GM11168 (cell line): Measurements from ENCODE around the gene FGFBP3.

Source experiments
- in situ Hi-C: fragments of 300-500 bp; cut with MboI; formaldehyde crosslinking; loops from one replicate; pipeline ENCODE4 v1.12.0; 2022; ENCODE audit warnings: low sequenced_read_pairs; ENCODE audit not compliant: unreplicated experiment

The FGFBP3 gene

DNA sequence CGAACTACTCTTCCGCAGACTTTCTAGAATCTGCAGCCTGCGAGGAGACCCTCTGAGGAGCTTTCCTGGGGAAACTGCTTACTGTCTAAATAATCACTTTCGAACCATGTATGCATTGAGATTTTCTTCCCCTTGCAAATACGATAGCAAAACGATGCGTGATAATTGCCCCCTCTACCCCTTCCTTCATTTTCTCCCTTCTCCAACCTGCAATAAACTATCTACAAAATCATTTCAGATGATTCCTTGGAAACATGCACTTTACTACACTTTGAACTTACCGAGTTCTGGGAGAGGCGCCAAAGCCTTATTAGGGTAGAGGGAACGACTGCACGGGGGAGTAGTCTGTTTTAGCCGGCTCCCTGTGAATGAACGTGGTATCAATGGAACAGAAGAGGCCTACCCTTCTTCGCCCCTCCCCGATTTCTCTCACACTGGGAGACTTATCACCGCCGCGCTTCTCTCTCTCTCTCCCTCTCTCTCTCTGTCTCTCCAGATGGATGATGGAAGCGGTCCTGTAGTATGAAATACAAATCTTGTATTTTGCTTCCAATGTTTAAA is at the start of gene FGFBP3:
Gene FGFBP3, minus strand, starts transcription at position 370 of the 561 bp plus-strand sequence. CDS start 517 bp downstream, outside the sequence.
- in situ Hi-C loops: loop anchor here (10.0 kb wide), 1 partner anchor 144 kb away; no protein-coding TSS in a partner anchor

- in situ Hi-C loops: no loop called here
Measured at GRCh38 chr10:91957091-91957490, 47.8 kb upstream of the FGFBP3 start.

- in situ Hi-C loops: no loop called here
Measured at GRCh38 chr10:91955114-91955513, 45.8 kb upstream of the FGFBP3 start.

- in situ Hi-C loops: no loop called here
Measured at GRCh38 chr10:91953600-91954160, 44.4 kb upstream of the FGFBP3 start.

DNA sequence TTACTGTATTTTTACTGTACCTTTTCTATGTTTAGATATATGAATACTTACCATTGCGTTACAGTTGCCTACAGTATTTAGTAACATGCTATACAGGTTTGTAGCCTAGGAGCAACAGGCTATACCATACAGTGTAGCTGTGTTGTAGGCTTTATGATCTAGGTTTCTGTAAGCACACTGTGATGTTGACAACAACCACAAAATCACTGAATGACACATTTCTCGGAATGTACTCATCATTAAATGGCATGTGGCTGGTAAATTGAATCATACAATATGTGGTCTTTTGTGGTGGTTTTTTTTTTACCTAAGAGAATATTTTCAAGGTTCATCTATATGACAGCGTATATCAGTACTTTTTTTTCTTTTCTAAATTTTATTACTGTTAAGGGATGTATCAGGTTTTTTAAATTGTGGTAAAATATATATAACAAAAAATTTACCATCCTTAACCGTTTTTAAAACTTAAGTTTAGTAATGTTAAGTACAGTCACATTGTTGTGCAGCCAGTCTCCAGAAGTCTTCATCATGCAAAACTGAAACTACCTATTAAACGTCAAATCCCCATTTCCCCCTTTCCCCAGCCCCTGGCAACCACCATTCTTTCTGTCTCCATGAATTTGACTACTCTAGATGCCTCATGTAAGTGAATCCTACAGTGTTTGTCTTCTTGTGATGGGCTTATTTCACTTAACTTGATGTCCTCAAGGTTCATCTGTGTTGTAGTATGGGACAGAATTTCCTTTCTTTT is 35.8 kb upstream of the FGFBP3 start:
- in situ Hi-C loops: no loop called here

DNA sequence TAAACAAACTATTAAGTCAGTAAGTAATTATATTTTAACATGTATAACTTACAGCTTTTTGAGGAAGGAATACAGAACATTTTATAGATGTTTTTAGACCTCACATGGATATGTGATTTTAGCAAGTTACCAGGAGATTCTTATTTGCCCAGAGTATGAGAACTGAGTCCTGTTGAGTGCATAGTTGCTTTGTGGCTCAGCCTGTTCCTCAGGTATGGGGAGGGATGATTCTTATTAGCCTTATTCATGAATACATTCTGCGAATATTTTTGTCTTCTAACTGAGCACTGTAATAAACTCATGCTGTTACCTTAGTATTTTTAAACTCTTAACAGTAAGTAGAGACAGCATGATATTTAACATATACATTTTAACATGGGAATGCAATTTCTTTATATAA is 32.1 kb upstream of the FGFBP3 start:
- in situ Hi-C loops: no loop called here

- in situ Hi-C loops: no loop called here
Measured at GRCh38 chr10:91939653-91940052, 30.4 kb upstream of the FGFBP3 start.

- in situ Hi-C loops: no loop called here
Measured at GRCh38 chr10:91935886-91936285, 26.6 kb upstream of the FGFBP3 start.

GRCh38 chr10:91932737-91933136 is 23.5 kb upstream of the FGFBP3 start:
- in situ Hi-C loops: no loop called here

DNA sequence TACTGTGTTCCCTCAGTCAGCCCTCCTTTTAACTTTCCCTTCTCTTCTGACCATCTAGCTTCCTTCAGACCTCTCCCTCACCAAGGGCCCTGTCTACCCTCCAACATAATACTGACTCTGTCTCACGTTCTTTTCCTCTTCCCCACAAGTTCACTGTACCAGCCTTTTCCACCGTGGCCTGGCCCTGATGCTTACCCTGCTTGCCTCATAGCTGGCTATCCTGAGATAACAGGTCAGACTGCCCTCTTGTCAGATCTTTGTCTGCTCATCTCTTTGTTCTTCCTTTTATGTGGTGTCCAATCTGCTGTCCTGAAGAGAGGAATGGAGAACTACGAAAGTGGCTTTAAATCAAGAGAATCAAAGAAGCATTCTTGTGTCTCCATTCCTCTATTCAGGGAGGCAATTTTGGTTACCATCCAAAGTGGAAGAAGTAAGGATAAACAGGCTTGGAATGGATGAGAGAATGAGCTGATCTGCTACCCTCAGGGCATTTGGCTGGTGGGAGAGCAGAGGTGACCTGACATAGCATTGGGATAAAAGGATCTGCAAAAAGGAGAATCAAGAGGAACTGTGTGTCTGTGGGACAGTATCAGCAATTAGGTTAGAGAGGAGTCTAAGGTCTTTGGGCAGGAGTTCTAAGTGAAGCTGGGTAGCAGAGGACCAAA is 22.4 kb upstream of the FGFBP3 start:
- in situ Hi-C loops: no loop called here

GRCh38 chr10:91930939-91931338 is 21.7 kb upstream of the FGFBP3 start:
- in situ Hi-C loops: no loop called here

GRCh38 chr10:91925022-91925320 is 15.7 kb upstream of the FGFBP3 start:
- in situ Hi-C loops: no loop called here

DNA sequence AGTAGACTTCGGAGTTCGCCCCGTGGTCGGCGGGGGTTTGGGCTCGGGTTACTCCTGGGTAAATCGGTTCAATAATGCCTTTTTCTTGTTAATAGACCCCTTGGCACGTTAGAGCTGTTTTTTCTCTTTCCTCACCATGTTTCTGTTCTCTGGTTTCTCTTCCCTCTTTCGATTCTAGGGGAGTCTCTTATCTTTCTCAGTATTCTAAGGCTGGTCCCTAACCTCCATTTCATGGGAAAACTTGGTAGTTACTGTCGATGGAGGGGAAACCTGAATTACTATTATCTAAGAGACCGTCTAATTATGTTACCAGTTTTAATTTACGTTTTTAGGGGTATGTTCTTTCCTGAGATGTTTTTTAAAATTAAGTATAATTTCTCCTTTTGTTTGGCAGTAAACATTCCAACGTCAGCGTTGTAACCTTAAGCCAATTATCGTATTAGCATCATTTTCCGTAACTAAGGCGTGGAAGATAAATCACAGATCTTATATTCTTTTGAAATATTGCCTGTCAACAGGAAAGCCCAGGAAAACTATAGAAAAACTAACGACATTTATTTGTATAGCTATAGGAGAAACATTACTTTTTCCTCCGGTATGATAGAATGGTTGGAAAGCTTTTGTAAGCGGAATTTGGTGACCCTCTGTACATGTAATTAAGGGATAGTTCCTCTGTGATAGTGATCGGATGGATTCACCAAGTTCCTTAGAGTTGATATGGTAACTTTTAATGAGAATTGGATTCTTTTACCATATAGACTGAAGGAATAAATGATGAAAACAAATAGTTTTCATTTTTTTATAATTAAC is 15.1 kb upstream of the FGFBP3 start:
- in situ Hi-C loops: no loop called here

DNA sequence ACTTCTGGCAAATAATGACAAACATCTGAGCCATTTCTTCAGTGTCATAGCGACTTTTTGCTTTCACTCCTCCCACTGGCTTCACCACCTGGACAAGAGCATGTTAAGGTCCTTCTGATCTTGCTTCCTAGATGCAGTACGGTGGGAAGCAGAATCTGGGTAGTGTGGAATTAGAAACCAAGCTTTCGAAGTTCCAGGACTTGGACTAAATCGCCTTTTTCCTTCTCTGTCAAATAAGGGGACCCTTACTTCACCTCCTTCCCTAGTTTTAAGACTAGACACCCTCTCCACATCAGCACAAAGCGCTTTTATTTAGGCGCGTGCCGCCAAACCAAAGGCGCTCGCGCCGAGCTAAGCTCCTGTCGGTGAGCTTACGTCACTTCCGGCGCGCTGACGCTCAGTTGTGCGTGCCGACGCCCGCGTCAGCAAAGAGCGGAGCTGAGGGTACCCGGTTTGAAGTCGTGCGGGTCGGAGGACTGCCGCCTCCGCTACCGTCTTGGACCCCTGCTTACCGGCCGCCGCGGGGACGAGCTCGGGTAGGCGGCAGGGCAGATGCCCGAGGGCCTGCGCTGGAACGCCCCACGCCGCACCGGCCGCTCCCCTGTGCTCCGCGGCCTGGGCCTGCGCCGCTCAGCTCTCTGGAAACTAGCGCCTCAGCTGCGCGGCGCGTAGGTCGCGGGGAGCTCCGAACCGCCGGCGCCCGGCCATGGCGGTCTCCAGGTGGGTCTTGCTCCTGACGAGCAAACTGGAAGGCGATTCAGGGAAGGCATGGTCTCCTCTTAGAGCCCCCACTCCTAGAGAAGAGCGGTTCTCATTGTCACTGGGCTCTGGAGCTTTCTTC is 14.3 kb upstream of the FGFBP3 start, which contains the start of gene BTAF1:
Gene BTAF1, plus strand, starts transcription at position 400 of the 841 bp plus-strand sequence. Its CDS starts 307 bp downstream, at position 707.
- in situ Hi-C loops: no loop called here

DNA sequence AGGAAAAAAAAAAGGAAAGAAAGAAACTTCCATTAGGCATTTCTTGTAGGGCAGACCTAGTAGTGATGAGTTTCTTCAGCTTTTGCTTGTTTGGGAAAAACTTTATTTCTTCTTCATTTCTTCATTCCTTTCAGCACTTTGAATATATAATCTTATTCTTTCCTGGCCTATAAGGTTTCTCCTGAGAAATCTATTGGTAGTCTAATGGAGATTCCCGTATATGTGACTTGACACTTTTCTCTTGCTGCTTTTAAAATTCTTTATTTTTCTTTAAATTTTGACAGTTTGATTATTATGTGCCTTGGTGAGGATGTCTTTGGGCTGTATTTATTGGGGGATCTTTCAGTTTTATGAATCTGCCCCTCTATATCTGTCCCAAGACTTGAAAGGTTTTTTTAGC is 10.4 kb upstream of the FGFBP3 start:
- in situ Hi-C loops: loop anchor here (10.0 kb wide), 1 partner anchor 525 kb away; no protein-coding TSS in a partner anchor

DNA sequence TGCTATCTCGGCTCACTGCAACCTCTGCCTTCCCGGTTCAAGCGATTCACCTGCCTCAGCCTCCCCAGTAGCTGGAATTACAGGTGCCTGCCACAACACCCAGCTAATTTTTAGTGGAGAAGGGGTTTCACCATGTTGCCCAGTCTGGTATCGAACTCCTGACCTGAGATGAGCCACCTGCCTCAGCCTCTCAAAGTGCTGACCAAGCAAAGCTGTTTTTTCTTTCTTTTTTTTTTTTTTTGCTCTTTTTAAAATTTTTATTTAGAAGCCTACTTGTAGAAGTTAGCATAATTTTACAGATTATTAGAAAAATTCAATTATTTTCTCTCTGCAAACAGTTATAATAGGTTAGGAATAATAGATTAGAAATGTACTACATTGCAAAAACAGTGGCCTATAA is 1.2 kb upstream of the FGFBP3 start:
- in situ Hi-C loops: loop anchor here (10.0 kb wide), 1 partner anchor 516 kb away; no protein-coding TSS in a partner anchor

GRCh38 chr10:91908337-91909116 is 759 bp downstream of the FGFBP3 start:
- in situ Hi-C loops: loop anchor here (10.0 kb wide), 1 partner anchor 144 kb away; no protein-coding TSS in a partner anchor

- in situ Hi-C loops: loop anchor here (10.0 kb wide), 1 partner anchor 143 kb away; no protein-coding TSS in a partner anchor
Measured at GRCh38 chr10:91907914-91908336, 1.4 kb downstream of the FGFBP3 start.
